K562 (cell line): ENCODE results near the gene SFXN2. TPM values are rescaled to one million over a fixed set of nuclear protein-coding genes. Genes with fewer than 3 reads are reported as not detected.

Experiments used
- ATAC-seq: fragments of 200-7000 bp; cut with Tn5 transposase; 3 replicates; pipeline ENCODE4 v1.9.1; 2020; ENCODE audit warnings: moderate library complexity
- BruUV-seq: library from RNA; stranded (reverse); fragments of 400-500 nt; replicated peaks from 2 replicates; lab custom pipeline; 2021; lab: Mats Ljungman, UMichigan
- CTCF ChIA-PET: fragments of 300-600 bp; formaldehyde crosslinking; extraction: SDS; loops from one replicate; lab custom pipeline; 2021; ENCODE audit warnings: low intra/inter-chr PET ratio; lab: Yijun Ruan, JAX
- POLR2A ChIA-PET: fragments of 300-600, 350-650 bp; sonication (Branson Sonifier 250); formaldehyde crosslinking; extraction: SDS; loops from one replicate; lab custom pipeline; 2021; ENCODE audit warnings: antibody characterized with exemption, inconsistent platforms; lab: Yijun Ruan, JAX
- DNase-seq, 4 experiments: peaks; one replicate each; pipeline versions ENCODE4 v3.0.0 to v3.0.0-alpha.2; 2011 to 2018; ENCODE audit warnings: low spot score in 3 of 4, mixed read lengths in 3 of 4; ENCODE audit errors: extremely low read depth in 1 of 4
- FAIRE-seq: peaks from 2 replicates; lab custom pipeline; 2011; peaks lifted over from hg19 to GRCh38; lab: Jason Lieb, UNC
- H2AFZ ChIP-seq: 2 replicates; pipeline ENCODE4 v1.6.0; 2011; ENCODE audit warnings: low read depth, low read length, control low read depth, inconsistent platforms
- H3K27ac ChIP-seq: fragments of 200-600 bp; 3 replicates; pipeline ENCODE4 v1.8.0; 2011; ENCODE audit warnings: low read depth, mild to moderate bottlenecking, control low read depth, inconsistent platforms, low read length, moderate library complexity, mixed read lengths; ENCODE audit errors: extremely low read depth
- H3K27me3 ChIP-seq, 2 experiments: fragments of 300-600 bp in 1 of 2; 2 replicates in 1 of 2; 3 replicates in 1 of 2; pipeline versions ENCODE4 v1.6.0 to v1.8.0; 2011; ENCODE audit warnings: inconsistent platforms in 2 of 2, low read length in 2 of 2, mild to moderate bottlenecking in 1 of 2, mixed read lengths in 1 of 2, moderate library complexity in 1 of 2; ENCODE audit not compliant: control insufficient read depth in 2 of 2, insufficient read depth in 2 of 2
- H3K36me3 ChIP-seq: fragments of 300-600 bp; 3 replicates; pipeline ENCODE4 v1.8.0; 2011; ENCODE audit warnings: mild to moderate bottlenecking, low read length, inconsistent platforms; ENCODE audit not compliant: control insufficient read depth, insufficient read depth
- H3K4me1 ChIP-seq, 2 experiments: fragments of 200-600 bp in 1 of 2; replicated peaks in 1 of 2; 2 replicates in 1 of 2; 3 replicates in 1 of 2; pipeline versions ENCODE4 v1.5.1 to v1.8.0; 2011; ENCODE audit warnings: inconsistent platforms in 2 of 2, low read length in 2 of 2, mild to moderate bottlenecking in 1 of 2, mixed read lengths in 1 of 2, moderate library complexity in 1 of 2; ENCODE audit not compliant: control insufficient read depth in 2 of 2, insufficient read depth in 2 of 2
- H3K4me2 ChIP-seq: 2 replicates; pipeline ENCODE4 v1.6.1; 2011; ENCODE audit warnings: low read length, control low read depth, inconsistent platforms, mixed read lengths; ENCODE audit not compliant: insufficient read depth
- H3K4me3 ChIP-seq: fragments of 200-600 bp; sonication (generic), shearing (Covaris generic); 2 replicates; pipeline ENCODE4 v1.5.1; 2016; ENCODE audit warnings: control low read depth, inconsistent platforms
- H3K79me2 ChIP-seq: fragments of 200-600 bp; 3 replicates; pipeline ENCODE4 v1.8.0; 2011; ENCODE audit warnings: low read length, inconsistent platforms; ENCODE audit not compliant: control insufficient read depth, insufficient read depth
- H3K9ac ChIP-seq, 2 experiments: 2 replicates each; pipeline versions ENCODE4 v1.6.0 to v1.6.1; 2011; ENCODE audit warnings: low read depth in 2 of 2, low read length in 2 of 2, control low read depth in 1 of 2, inconsistent platforms in 1 of 2, mild to moderate bottlenecking in 1 of 2, mixed read lengths in 1 of 2; ENCODE audit not compliant: insufficient read depth in 1 of 2
- H3K9me1 ChIP-seq: one replicate; pipeline ENCODE4 v1.6.0; 2011; ENCODE audit warnings: inconsistent platforms, mild to moderate bottlenecking, low read length, moderate library complexity; ENCODE audit not compliant: control insufficient read depth, insufficient read depth
- H3K9me3 ChIP-seq: replicated peaks from 2 replicates; pipeline ENCODE4 v1.5.1; 2011; ENCODE audit warnings: low read depth, low read length, inconsistent platforms; ENCODE audit not compliant: control insufficient read depth, insufficient read depth
- H4K20me1 ChIP-seq: replicated peaks from 2 replicates; pipeline ENCODE4 v1.6.1; 2011; ENCODE audit warnings: low read length, inconsistent platforms, mixed read lengths; ENCODE audit not compliant: control insufficient read depth, insufficient read depth
- ARID1B ChIP-seq: fragments of 450-650 bp; IDR thresholded peaks from 2 replicates; pipeline ENCODE4 v1.6.1; 2016; ENCODE audit warnings: antibody characterized with exemption, mild to moderate bottlenecking, inconsistent platforms
- BHLHE40 ChIP-seq: IDR thresholded peaks from 2 replicates; pipeline ENCODE4 v1.6.1; 2011; ENCODE audit warnings: low read length, improper control_type of control experiment
- CBX1 ChIP-seq: sonication (generic); IDR thresholded peaks from 2 replicates; pipeline ENCODE4 v1.6.1; 2016; ENCODE audit warnings: antibody characterized with exemption, low read depth, mild to moderate bottlenecking
- ESRRA ChIP-seq: fragments of 450-650 bp; IDR thresholded peaks from 2 replicates; pipeline ENCODE4 v1.6.1; 2014; ENCODE audit warnings: low read depth, mild to moderate bottlenecking, moderate library complexity, borderline replicate concordance
- HDAC1 ChIP-seq, 2 experiments: fragments of 450-650 bp; IDR thresholded peaks; 2 replicates each; pipeline ENCODE4 v1.6.1; 2016 to 2017; ENCODE audit warnings: inconsistent platforms in 1 of 2, mild to moderate bottlenecking in 1 of 2, moderate library complexity in 1 of 2
- KDM1A ChIP-seq, 2 experiments: fragments of 450-650 bp; IDR thresholded peaks; 2 replicates each; pipeline ENCODE4 v1.6.1; 2016; ENCODE audit warnings: mild to moderate bottlenecking in 2 of 2
- POLR2G ChIP-seq: fragments of 200-400 bp; formaldehyde crosslinking; IDR thresholded peaks from 2 replicates; pipeline ENCODE4 v1.6.1; 2017; ENCODE audit warnings: low read depth, mild to moderate bottlenecking, antibody characterized with exemption, low read length, moderate library complexity
- TAF9B ChIP-seq: fragments of 450-650 bp; IDR thresholded peaks from 2 replicates; pipeline ENCODE4 v1.6.1; 2018; ENCODE audit warnings: mild to moderate bottlenecking; ENCODE audit not compliant: partially characterized antibody
- TAL1 ChIP-seq: fragments of 450-650 bp; IDR thresholded peaks from 2 replicates; pipeline ENCODE4 v1.6.1; 2016; ENCODE audit warnings: mild to moderate bottlenecking
- ZNF77 ChIP-seq: fragments of 250-450 bp; sonication (Bioruptor Pico); IDR thresholded peaks from 2 replicates; pipeline ENCODE4 v1.5.0; 2020
- WGBS: fragments of 100-300 bp; shearing (Covaris generic); methylation state at CpG from one replicate; pipeline ENCODE4 v1.1.6; 2016; ENCODE audit warnings: low coverage, mixed read lengths; ENCODE audit not compliant: insufficient coverage; ENCODE audit errors: missing lambda C conversion rate; 5-methylcytosine and 5-hydroxymethylcytosine counted together
- in situ Hi-C: fragments of 300-500 bp; cut with MboI; formaldehyde crosslinking; loops from 4 replicates; pipeline ENCODE4 v1.15.0; 2018; ENCODE audit warnings: inconsistent platforms, mixed read lengths
- intact Hi-C: fragments of 100-400 bp; cut with micrococcal nuclease; formaldehyde crosslinking; loops from 2 replicates; pipeline ENCODE4 v1.14.2; 2022
- polyA plus RNA-seq, 8 experiments: library from polyadenylated mRNA; depleted of rRNA in 4 of 8; stranded (reverse) in 5 of 8; unstranded in 3 of 8; fragments of >200 nt; fragmentation: Nextera tagmentation in 2 of 8; fragmentation: Illumina TruSeq in 1 of 8; extraction: Ambion mirVana in 2 of 8; extraction: Trizol in 1 of 8; gene quantifications; 2 replicates each; pipeline versions ENCODE4 v1.2.1 to v1.2.3, GENCODE V29; 2011 to 2014; ENCODE audit warnings: inconsistent platforms in 1 of 8, missing spikeins in 1 of 8
- total RNA-seq, 7 experiments: library from RNA; depleted of rRNA in 6 of 7; stranded (reverse); fragments of >200 nt in 6 of 7; fragmentation: Illumina TruSeq in 2 of 7; extraction: Trizol in 2 of 7; gene quantifications; 2 replicates each; pipeline versions ENCODE4 v1.2.1 to v1.2.3, GENCODE V29; 2011 to 2021; ENCODE audit warnings: low replicate concordance in 1 of 7
- TF ChIP-seq, protein P1 (sequence below): sonication (generic); IDR thresholded peaks from 2 replicates; pipeline ENCODE4 v1.6.1; 2016
- TF ChIP-seq, protein P2 (sequence below): sonication (generic); formaldehyde crosslinking; IDR thresholded peaks from 2 replicates; pipeline ENCODE4 v1.8.0; 2023; ENCODE audit warnings: mild to moderate bottlenecking, missing genetic modification reagents

Gene SFXN2
- total and polyA plus RNA-seq, 9 of the 15 experiments (the other 6 are each of a cell fraction or from before 2014, with no cell fraction given), result 7.3 to 23.8 (median 15.7) TPM

GRCh38 chr10:102773986-102774385, 59.5 kb downstream of the SFXN2 start:
- Histone ChIP-seq H3K9me3 (no peaks in the 10 kb centered on the region), H3K9ac (no peak overlapping the region), H4K20me1 (no peaks in the 10 kb centered on the region), H3K4me2 (no peak overlapping the region), H3K27me3 (no peaks in the 10 kb centered on the region), H2AFZ (no peak overlapping the region), H3K4me3 (no peak overlapping the region), H3K79me2 (peaks cover 42% of the 10 kb centered on the region; the same call in 2 of the 3 replicates), H3K9me1 (no peaks in the 10 kb centered on the region), H3K36me3 (no peaks in the 10 kb centered on the region), H3K4me1 (peaks cover 36 to 54% of the 10 kb centered on the region in 2 experiments), H3K27ac (no peak overlapping the region)
- no TSS peak for BruUV-seq
- 89% methylated on average over 5 of the region's 5 CpGs for WGBS
- in situ Hi-C loops, result no loop called here
- DNase-seq (no peak), ATAC-seq (no peak), FAIRE-seq (no peak)
- ChIA-PET CTCF (no interaction called here), POLR2A (no interaction called here)
- TF ChIP-seq ARID1B (no peak), KDM1A (IDR thresholded peaks at IDR 0.05) (no peak), CBX1 (no peak), BHLHE40 (no peak), POLR2G (no peak), ESRRA (no peak), HDAC1 (IDR thresholded peaks at IDR 0.05) (no peak), TAL1 (no peak), ZNF77 (CRISPR knock-in tag) (no peak), TAF9B (no peak)
- TF ChIP-seq, protein P1, sequence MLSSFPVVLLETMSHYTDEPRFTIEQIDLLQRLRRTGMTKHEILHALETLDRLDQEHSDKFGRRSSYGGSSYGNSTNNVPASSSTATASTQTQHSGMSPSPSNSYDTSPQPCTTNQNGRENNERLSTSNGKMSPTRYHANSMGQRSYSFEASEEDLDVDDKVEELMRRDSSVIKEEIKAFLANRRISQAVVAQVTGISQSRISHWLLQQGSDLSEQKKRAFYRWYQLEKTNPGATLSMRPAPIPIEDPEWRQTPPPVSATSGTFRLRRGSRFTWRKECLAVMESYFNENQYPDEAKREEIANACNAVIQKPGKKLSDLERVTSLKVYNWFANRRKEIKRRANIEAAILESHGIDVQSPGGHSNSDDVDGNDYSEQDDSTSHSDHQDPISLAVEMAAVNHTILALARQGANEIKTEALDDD, result no peak
- TF ChIP-seq, protein P2, sequence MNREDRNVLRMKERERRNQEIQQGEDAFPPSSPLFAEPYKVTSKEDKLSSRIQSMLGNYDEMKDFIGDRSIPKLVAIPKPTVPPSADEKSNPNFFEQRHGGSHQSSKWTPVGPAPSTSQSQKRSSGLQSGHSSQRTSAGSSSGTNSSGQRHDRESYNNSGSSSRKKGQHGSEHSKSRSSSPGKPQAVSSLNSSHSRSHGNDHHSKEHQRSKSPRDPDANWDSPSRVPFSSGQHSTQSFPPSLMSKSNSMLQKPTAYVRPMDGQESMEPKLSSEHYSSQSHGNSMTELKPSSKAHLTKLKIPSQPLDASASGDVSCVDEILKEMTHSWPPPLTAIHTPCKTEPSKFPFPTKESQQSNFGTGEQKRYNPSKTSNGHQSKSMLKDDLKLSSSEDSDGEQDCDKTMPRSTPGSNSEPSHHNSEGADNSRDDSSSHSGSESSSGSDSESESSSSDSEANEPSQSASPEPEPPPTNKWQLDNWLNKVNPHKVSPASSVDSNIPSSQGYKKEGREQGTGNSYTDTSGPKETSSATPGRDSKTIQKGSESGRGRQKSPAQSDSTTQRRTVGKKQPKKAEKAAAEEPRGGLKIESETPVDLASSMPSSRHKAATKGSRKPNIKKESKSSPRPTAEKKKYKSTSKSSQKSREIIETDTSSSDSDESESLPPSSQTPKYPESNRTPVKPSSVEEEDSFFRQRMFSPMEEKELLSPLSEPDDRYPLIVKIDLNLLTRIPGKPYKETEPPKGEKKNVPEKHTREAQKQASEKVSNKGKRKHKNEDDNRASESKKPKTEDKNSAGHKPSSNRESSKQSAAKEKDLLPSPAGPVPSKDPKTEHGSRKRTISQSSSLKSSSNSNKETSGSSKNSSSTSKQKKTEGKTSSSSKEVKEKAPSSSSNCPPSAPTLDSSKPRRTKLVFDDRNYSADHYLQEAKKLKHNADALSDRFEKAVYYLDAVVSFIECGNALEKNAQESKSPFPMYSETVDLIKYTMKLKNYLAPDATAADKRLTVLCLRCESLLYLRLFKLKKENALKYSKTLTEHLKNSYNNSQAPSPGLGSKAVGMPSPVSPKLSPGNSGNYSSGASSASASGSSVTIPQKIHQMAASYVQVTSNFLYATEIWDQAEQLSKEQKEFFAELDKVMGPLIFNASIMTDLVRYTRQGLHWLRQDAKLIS (CRISPR knock-in tag), result no peak
- intact Hi-C loops, result no loop called here
